GM19023 (cell line): ENCODE measurements around the gene GTF3A.

Experiments
- ATAC-seq: cut with Tn5 transposase; IDR thresholded peaks from one replicate; pipeline ENCODE4 v1.9.1; 2021; ENCODE audit warnings: mild to moderate bottlenecking, moderate library complexity; ENCODE audit not compliant: unreplicated experiment

The GTF3A gene

DNA sequence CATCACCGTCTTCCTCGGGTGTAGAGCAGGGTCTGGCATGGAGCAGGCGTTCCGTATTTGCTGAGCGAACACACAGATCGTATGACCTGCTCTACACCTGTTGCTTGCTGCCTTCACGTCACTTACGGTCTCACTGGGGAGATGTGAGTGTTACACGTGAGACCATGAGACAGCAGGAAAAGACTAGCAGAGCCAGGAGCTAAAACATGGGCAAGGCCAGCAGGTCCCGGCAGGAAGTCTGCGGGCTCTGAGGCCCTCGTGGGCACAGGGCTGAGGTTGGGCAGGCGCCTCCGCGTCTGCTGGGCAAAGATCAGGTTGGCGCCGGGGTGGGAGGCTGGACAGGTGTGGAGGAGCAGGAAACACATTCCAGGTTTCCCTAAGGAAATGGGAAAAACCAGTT, 19.7 kb upstream of the GTF3A start:
- ATAC-seq: no peak

DNA sequence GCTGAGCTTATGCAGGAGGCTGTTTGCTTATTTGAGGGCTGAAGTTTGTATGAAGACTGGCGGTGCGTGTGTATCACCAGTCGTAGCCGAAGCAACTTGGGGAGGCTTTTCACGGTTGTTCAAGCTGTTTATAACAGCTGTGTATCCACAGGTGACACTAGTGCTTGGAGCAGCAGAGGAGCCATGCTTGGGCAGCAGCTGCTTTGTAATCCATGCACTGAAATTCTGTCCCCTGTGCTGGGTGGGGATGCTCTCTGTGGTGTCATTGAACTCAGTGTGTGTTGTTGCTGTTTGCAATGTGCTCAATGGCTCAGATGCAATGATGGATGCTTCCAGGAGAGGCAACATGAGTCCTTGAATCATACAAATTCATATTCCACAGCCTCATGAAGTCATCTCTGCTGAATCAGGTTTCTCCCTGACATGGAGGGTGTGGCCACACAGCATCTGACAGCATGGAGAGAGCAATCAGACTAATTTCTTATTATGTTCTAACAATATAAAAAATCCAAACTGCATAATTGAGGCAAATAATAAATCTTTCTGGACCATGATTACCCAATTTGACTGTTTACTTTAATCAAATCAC, 18.8 kb upstream of the GTF3A start:
- ATAC-seq: no peak

DNA sequence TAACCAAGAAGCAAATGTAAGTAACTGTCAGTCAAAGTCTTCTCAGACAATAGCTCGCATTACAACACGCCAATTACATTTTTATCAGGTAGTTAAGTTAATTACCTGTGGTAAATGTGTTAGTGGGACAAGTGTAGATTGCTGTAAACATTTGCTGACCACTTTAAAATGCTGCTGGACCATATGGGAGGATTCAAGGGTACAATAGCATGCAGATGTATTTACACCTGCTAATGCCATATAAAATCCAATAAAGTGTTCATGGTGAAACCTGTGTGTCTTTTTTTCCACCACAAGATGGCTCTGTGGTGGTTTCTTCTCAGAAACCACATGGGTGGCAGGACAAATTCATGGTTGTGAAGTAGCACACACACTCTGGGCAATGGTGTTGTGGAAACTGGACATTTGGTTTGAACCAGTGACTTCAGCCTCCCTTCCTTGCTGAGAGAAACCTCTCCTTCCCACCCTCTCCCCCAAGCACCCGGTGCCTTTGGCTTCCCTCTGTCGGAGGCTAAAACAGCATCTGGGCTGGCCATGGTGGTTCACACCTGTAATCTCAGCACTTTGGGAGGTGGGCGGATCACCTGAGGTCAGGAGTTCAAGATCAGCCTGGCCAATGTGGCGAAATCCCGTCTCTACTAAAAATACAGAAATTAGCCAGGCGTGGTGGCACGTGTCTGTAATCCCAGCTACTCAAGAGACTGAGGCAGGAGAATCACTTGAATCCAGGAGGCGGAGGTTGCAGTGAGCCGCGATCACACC, 18.1 kb upstream of the GTF3A start:
- ATAC-seq: no peak

DNA sequence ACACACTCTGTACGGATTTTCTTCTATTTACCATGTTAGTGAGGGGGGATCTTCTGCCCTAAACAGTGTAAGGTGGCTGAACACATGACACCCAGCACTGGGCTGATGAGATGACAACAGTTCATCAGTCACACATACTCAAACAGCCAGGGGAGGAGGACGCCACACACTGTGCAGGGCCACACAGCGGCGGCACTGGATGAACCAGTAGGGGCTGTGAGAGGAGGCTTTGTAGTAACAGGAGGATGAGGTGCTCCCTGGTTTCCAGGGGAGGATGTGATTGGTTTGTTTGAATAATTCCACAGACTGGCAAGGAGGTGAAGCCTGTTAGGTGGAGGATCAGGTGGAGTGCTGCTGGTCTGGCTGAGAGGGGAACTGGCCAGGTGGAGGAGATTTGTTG, 16.3 kb upstream of the GTF3A start:
- ATAC-seq: no peak

DNA sequence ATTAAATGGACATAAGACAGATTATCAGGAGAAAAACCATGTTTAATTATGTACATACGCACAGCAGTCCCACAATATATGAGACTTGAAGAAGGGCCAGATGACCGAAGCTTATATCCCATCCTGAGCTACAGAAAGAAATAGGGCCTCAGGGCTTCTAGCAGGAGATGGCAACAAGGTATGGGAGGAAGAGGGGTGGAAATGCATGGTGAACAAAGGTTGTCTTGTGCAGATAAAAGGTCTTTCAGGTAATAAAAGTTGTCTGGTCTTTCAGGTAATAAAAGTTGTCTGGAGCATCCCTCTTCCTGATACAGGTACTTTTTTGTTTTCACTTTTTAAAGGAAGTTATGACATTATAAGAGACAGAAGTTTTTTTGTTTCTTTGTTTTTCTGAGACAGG, 15.4 kb upstream of the GTF3A start:
- no peak for ATAC-seq

DNA sequence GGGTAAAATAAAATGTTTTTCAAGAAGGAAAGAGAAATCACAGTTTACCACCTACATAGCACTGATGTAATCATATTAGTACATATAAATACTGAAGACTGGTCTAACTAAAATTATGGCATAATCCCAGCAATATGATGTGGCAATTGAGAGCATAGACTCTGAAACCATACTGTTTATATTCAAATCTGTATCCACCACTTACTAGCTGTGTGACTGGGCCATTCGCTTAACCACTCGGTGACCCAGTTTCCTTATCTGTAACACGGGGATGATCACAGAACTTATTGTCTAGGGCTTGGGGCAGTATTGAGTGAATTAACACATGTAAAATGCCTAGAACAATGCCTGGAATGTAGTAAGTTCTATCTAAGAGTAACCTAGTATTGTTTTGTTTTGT, 13.1 kb upstream of the GTF3A start:
- ATAC-seq: no peak

DNA sequence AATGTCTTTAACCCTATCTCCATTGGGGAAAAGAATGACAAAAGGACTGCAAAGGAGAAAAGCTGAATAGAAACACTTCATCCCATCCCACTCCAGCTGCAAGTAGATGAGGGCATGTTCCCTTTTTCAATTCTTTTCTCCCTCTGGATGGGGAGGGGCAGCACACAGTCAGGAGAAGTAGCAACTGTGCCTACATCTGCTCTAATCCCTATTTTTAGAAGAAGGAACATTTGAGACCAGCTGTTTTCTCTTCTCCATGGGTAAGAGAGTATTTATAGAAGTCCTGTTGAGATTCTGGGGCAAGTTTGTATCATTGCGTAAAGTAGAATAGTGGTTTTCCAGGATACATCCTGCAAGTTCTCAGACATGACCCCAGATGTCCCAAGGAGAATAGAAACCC, 9.3 kb upstream of the GTF3A start:
- ATAC-seq: no peak

DNA sequence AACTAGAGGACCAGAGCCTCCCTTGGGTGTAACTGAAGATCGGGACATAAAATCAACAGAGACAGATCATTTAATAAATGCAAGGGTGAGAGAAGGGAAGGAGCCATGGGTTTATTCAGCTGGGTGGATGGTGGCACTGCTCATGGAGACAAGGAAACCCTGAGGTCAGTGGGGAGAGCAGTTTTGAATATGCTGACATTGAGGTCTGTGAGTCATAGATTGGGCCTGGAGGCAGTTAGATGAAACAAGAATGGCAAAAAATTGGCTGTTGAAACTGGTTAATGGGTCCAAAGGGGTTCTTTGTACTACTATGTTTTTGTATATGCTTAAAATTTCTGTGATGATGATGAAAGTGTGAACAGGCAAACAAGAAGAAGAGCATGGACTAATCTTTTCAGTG, 5.1 kb upstream of the GTF3A start:
- ATAC-seq: no peak

DNA sequence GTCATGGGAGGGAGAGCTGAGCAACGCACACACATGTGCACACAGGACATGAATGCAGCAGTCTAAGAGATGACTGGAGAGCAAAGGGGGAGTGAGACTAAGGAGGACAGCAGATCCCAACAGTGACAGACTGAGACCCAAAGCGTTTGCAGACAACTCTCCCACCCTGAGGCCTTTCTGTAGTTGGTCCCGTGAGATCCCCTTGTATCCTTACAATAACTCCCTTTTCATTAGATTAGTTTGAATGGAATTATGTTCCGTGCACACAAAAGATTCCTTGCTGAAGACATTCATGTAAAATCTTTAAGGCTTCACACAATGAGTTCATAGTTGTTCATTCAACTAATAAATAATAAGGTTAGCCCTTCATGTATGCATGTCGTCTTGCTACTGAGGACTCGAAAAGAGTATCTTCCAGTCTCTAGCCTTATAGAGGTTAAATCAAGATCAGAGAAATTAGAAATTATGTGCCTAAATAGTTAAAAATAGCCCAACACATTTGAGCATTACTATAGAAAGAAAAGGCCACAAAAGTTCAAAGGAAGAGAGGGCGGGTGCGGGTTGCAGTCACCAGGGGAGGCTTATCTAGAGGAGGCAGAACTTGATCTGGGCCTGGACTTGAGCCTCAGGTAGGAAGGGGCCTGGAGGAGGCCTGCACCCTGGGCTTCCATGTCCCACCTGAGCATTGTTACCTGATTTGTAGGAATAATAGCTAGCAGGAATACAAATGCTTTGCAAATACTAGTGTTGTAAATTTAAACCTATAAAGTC, 3.1 kb upstream of the GTF3A start:
- ATAC-seq: no peak

DNA sequence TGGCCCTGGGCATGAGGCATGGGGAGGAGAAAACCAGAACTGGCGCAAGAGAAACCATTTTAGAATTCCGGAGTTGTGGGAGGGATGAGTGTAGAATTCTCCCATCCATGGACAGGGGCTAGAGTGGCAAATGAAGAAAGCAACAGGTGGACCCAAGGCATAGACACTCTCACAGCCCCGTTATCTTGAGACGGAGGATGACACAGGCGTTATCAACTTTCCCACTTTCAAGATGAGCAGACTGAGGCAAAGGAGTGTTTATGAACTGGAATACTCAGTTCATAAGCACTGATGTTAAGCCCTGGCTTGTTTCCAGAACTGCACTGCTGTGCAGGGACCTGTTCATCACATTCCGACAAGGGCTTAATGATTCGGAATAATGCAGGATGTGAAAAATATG, 1.1 kb upstream of the GTF3A start:
- ATAC-seq: no peak

DNA sequence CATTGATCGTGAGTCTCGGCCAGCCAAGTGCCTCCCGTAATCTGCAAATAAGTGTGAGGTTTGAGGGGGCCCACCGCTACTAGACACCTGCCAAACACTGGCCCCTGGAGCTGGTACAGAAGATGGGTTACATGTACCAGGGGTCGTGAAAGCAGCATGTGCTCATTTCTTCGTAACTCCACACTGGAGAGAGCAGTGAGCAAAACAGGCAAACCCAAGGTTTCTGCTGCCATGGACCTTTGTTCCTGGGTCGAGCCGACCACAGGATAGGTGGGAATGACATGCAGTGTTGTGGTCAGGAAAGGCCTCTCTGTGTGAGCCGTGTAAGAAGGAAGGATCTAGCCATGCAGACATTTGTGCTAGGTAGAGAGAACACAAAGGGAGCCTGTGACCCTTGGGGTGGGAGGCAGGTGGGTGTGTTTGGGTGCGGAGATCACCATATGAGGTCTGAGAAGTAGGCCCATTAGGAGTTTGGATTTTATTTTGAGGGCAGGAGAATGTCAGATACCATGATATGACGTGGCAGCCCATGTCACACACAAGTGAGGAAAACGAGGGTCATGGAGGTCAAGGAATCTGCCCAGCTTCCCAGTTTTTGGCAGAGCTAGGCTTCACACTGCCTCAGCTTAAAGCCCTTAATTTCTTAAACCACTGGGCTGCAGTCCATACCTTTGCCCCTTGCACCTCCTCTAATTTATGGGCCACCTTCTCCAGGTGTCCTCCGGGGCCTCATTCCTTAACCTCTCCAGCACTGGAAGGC, 919 bp downstream of the GTF3A start:
- ATAC-seq: no peak

DNA sequence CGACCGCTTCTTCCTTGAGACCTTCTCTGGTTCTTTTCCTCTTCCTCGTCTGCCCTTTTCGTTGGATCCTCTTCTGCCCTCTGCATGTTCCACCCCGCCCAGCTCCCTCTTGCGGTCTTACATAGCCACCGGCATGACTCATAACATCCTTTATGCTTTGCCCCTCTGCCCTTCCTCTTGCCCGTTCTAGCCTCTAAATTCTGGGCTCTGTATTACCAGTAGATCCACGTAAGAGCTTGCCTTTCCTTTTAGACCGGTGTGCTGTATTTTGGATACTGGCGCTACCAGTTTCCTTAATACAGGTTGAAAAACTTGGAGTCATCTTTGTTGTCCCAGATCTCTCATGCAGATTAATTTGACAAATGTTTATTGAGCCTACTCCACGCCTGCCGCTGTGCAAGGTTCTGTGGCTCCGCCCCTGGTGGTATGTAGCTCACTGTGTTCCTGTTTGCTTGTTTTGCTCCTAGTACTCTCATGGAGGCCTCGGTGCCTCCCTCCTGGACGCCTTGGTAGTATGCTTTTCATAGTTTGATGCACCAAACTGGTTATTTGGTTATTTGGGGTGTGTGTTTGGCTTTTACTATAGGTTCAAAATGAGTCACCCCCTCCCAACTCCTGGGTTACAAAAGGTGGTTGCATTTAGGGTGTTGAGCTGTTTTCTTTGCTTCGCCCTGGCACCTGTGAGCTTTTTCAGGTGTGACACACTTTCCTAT, 1.7 kb downstream of the GTF3A start:
- ATAC-seq: peak; percentile 56

DNA sequence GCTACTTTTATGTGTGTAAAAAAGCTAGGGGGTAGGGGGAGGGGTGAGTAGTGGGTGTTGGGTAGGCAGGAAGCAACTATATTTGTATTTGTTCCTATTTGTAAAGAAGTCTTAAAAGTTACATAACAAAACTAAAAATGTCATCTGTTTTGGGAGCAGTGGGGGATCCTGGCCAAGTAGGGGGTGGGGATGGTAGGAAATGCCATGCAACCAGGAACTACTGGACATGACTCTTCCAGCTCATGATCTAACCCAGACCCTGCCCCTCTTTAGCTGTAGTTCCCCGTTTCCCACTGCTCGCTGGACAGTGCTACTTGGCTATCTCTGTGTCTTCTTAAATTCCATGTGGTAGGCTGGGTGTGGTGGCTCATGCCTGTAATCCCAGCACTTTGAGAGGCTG, 3.2 kb downstream of the GTF3A start:
- ATAC-seq: no peak

DNA sequence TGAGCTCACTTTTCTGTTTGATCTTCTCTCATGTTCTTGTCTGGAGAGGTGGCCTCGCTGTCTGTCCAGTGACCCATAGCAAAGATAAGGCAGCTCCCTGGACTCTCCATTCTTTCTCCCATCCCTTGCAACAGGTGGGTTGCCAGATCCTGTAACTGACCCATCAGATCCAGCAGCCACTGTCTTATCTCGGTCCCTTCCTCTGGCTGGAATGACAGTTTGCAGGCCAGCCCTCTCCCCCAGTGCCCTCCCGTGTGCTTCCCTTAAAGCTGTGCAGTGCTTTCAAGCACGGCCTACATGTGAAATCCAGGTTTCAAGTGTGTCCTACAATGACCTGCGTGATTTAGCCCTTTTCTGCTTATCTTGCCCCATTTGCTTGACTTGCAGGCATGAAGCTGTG, 3.7 kb downstream of the GTF3A start:
- ATAC-seq: no peak

DNA sequence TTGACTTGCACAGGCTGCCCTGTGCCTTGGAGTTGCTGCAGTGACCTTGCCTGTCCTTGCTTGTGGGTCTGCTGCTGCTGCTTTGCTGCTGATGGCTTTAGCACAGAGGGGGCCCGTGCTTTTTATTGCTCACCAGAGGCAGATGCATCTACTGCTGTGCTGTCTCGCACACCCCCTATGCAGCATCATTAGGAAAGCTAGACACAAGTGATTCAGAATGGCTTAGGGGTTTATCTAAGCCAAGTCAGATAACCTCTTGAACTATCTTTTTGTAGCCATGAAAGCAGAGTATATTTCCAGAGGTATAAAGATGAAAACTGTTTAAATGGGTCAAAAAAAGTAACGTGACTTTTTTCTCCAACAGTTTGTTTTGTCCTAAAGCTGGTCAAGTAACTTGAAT, 7.8 kb downstream of the GTF3A start:
- no peak for ATAC-seq

DNA sequence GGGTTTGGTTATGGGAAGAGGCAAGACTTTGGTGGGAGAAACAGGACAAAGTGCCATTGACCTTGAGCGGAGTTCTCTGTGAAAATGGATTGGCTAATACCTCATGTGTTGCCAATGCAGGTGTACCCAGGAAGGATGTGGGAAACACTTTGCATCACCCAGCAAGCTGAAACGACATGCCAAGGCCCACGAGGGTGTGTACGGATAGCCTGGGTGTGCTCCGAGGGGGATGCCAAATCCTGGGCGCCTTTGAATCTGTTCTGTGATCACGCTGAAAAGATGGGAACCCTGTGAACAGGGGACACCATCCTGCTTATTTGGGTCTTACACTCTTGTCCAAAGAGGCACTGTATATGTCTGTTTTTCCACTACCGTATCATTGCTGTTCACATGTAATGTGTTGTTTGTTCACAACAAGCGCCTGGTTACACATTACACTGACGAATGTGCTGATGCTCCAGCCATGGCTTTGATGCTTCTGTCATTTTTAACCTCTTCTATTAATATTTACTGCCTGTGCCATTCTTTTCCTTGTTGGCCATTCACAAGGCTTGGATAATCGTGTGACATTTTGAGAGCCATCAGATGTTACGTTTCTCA, 8.3 kb downstream of the GTF3A start:
- no peak for ATAC-seq

DNA sequence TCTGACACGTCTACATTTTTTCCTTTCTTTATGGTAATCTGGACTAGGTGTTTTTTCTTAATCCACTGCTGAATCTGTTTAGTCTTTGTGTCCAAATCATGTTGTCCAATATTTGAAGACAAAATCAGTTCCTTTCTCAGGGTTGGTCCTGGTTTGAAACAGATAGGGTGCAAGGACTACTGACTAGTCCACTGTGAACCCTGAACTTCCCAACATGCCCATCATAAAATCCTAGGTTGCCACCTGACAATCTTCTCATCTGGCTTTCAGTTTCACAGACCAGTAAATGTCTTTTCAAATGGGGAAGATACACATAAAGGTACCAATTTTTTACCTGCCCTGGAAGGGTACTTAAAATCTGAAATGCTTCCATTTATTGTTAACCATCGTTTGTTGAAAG, 12.7 kb downstream of the GTF3A start:
- no peak for ATAC-seq

DNA sequence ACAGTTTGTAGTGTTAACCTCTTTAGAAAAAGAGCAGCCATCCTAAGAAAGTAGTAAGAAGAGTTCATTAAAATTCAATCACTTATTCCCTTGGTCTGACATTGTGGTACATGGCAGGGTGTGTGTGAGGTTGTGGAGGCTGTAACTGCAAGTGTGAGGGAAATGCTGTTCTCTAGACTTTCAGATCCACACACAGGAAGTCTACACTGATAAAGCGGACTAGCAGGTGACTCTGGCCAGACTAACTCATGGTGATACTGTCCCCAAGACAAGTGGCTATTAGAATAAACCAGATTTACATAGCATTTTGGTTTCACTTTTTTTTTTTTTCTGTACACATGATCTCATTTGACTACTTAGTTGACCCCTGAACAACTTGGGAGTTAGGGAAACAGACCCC, 16.0 kb downstream of the GTF3A start:
- ATAC-seq: no peak

DNA sequence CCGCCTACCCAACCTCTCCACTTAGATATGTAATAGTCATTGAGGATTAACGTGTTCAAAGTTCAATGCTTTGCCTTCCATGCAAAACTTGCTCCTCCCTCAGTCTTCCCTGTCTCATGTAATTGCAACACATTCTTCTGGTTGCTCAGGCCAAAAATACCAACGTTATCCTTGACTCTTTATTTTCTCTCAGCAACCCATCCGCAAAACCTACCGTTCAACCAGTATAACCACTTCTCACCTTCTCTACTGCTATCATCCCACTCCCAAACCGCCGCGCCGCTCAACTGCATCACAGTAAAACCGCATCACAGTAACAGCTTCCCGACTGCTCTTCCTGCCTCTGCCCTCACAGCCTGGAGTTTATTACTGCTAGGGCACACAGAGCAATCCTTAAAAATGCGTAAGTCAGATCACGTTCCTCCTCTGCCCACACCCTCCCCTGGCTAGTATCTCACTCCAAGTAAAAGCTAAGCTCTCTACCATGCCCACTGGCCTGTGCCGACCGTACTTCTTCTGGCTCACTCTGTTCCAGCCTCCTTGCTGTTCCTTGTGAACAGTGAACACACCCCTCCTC, 17.7 kb downstream of the GTF3A start:
- no peak for ATAC-seq

DNA sequence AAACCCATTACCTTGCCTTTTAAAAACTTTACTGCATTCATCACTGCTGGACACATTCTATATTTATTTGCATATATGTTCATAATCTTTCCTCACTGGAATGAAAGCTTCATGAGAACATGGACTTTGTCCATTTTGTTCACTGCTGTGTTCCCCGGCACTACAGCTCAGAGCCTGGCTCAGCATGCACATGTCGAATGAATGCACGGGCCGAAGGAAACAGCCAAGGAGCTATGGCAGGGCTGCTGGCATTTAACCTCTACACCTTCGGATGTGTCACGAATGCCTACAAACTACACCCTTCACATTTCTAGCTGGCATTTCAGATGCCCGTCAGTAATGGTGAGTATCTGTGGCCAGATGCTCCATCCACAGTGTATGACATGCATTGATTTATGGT, 18.4 kb downstream of the GTF3A start:
- ATAC-seq: no peak
